ENCODE results near the gene PPDPF. TPM values are rescaled to one million over a fixed set of nuclear protein-coding genes. Genes with fewer than 3 reads are reported as not detected.

Gene PPDPF
- total and polyA plus RNA-seq, 2 donors (not counting 3 experiments of a cell fraction or from before 2014, with no cell fraction given), result 52.2 to 219 TPM

- no peak overlapping the region for H3K4me3 ChIP-seq (replicated peaks in 1 of 3; ENCODE audit: insufficient read depth in 1 of 3, low read depth in 1 of 3, low read length in 3 of 3)
- intact Hi-C loops (cut with micrococcal nuclease), result no loop called here
- H3K9me1 ChIP-seq (replicated peaks; ENCODE audit: control insufficient read depth, extremely low read depth, insufficient read depth, low read length), result no peaks in the 10 kb centered on the region
- H3K79me2 ChIP-seq (ENCODE audit: control insufficient read depth, insufficient read depth, low read length), result no peaks in the 10 kb centered on the region
- DNase-seq (ENCODE audit: low read depth, low spot score) (no peak), FAIRE-seq (no peak)
- no peak overlapping the region for H2AFZ ChIP-seq (ENCODE audit: low read depth, low read length)
- CTCF ChIA-PET, result no interaction called here
- no peak overlapping the region for H3K4me2 ChIP-seq (ENCODE audit: insufficient read depth, low read length)
- POLR2A ChIA-PET, result no interaction called here
- no peaks in the 10 kb centered on the region for H3K9me3 ChIP-seq (replicated peaks; ENCODE audit: control insufficient read depth, insufficient read depth, low read length)
- H3K9ac ChIP-seq (replicated peaks; ENCODE audit: extremely low read depth, insufficient read depth, low read length), result no peak overlapping the region
- no TSS peak for BruUV-seq (replicated peaks)
- no peak overlapping the region for H3K27ac ChIP-seq (ENCODE audit: insufficient read depth, low read depth, low read length)
- no peaks in the 10 kb centered on the region for H4K20me1 ChIP-seq (replicated peaks; ENCODE audit: control insufficient read depth, extremely low read depth, insufficient read depth, low read length)
- no peaks in the 10 kb centered on the region for H3K36me3 ChIP-seq (ENCODE audit: control insufficient read depth in 2 of 2, extremely low read depth in 1 of 2, insufficient read depth in 2 of 2, low read length in 2 of 2)
- no peaks in the 10 kb centered on the region for H3K27me3 ChIP-seq (ENCODE audit: control insufficient read depth in 2 of 2, insufficient read depth in 2 of 2, low read length in 2 of 2)
- dilution Hi-C loops (cut with MboI; ENCODE audit: extremely low pct_ligation_motif_present, low sequenced_read_pairs), result no loop called here
- H3K4me1 ChIP-seq (ENCODE audit: control insufficient read depth, extremely low read depth, insufficient read depth, low read length), result no peaks in the 10 kb centered on the region
- no peak for TF ChIP-seq GATA2 (IDR thresholded peaks at IDR 0.05; ENCODE audit: insufficient read depth, insufficient read length, low read depth, low read length)
- TF ChIP-seq POLR2AphosphoS5 (IDR thresholded peaks at IDR 0.05; ENCODE audit: insufficient read depth, low read depth, low read length), result no peak
- no peak for TF ChIP-seq MYC (IDR thresholded peaks at IDR 0.05; ENCODE audit: low read depth, low read length)
- no peak for TF ChIP-seq EZH2 (IDR thresholded peaks at IDR 0.05; ENCODE audit: borderline replicate concordance, low read depth, low read length, severe bottlenecking)
- TF ChIP-seq CTCF (IDR thresholded peaks at IDR 0.05; ENCODE audit: extremely low read depth in 1 of 2, insufficient read depth in 1 of 2, low read depth in 1 of 2, low read length in 2 of 2), result no peak
- no peak for TF ChIP-seq JUN (IDR thresholded peaks at IDR 0.05; ENCODE audit: borderline replicate concordance, insufficient read depth, insufficient read length, low read depth)
- TF ChIP-seq POLR2A (IDR thresholded peaks at IDR 0.05; ENCODE audit: low read depth, low read length), result no peak
- TF ChIP-seq MAX (IDR thresholded peaks at IDR 0.05; ENCODE audit: insufficient read depth, insufficient read length), result no peak
- TF ChIP-seq FOS (IDR thresholded peaks at IDR 0.05; ENCODE audit: borderline replicate concordance, insufficient read depth, low read length), result no peak
Measured at GRCh38 chr20:63533388-63533787, 12.8 kb downstream of the PPDPF start.
